Right lobe of liver (tissue), 4 donors: ENCODE measurements around the gene HNMT.

Experiments used
- CTCF ChIP-seq, 4 donors: fragments of 200-600 bp in 3 of 4; fragments of 450-650 bp in 1 of 4; IDR thresholded peaks; one replicate each; pipeline versions ENCODE4 v1.5.1 to v1.8.0; 2016 to 2022; ENCODE audit warnings: antibody characterized with exemption in 4 of 4, mild to moderate bottlenecking in 2 of 4
- POLR2A ChIP-seq: fragments of 450-650 bp; IDR thresholded peaks from one replicate; pipeline ENCODE4 v1.6.1; 2017; ENCODE audit warnings: antibody characterized with exemption, mild to moderate bottlenecking
- donor health status: DM: no; HTN: no; CAD: no.
- donor health status: DM: no; HTN: no; CAD: no.
- donor health status: DM: no; HTN: yes; CAD: no.

- no peak for TF ChIP-seq POLR2A
- TF ChIP-seq CTCF (IDR thresholded peaks at IDR 0.05) = no peak
Observed at GRCh38 chr2:137957033-137957432, 7.2 kb upstream of the HNMT start.
